ENCODE measurements around the gene SMAD9. TPM values are rescaled to one million over a fixed set of nuclear protein-coding genes. Genes with fewer than 3 reads are reported as not detected.

The SMAD9 gene
- total RNA-seq, 1 experiment from 2014 or later, result 1.1 TPM

DNA sequence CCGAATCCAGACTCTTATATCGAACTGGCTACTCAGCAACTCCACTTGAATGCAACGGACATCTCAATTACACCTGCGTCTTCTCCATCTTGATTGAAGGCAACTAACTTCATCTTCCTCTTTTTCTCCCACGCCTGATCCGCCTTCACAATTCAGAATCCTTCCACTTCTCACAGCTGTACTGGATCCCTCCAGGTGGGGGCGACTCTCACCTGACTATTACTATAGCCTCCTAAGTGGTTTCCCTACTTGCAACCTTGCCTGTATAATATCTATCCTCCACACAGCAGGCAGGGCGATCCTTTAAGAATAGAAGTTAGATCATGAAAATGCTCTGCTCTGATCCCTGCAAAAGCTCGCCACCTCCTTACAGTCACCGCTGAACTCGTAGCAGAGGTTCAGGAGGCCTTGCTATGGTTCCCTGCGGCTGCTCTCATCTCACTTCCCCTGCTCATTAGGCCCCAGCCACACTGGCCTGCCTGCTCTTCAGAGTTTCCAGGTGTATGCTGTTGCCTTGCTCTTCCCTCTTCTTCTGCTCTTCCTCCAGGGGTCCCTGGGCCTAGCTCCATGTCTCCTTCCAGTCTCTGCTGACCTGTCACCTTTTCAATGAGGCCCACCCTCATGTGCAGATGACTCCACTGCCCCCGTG is 69.1 kb downstream of the SMAD9 start:
- Histone ChIP-seq H3K27me3 (ENCODE audit: insufficient read depth, low read length) (no peaks in the 10 kb centered on the region), H3K79me1 (ENCODE audit: insufficient read depth, low read depth, low read length, poor library complexity, severe bottlenecking) (no peaks in the 10 kb centered on the region), H2BK15ac (ENCODE audit: low read depth, low read length) (no peak overlapping the region), H4K5ac (ENCODE audit: insufficient read length, low read depth, low read length) (no peak overlapping the region), H3K79me2 (ENCODE audit: insufficient read depth, low read length) (no peaks in the 10 kb centered on the region), H3K9me3 (ENCODE audit: control insufficient read depth, low read depth, low read length) (no peaks in the 10 kb centered on the region), H3K9ac (ENCODE audit: extremely low read depth, insufficient read length, low read length) (no peak overlapping the region), H4K20me1 (ENCODE audit: control insufficient read depth, insufficient read depth, insufficient read length) (no peaks in the 10 kb centered on the region), H3T11ph (ENCODE audit: low read length) (no peak overlapping the region), H2BK20ac (ENCODE audit: low read depth, low read length, poor library complexity, severe bottlenecking) (no peak overlapping the region), H3K4ac (ENCODE audit: low read depth, low read length) (no peak overlapping the region), H2BK5ac (ENCODE audit: insufficient read length, low read length) (no peak overlapping the region), H3K23ac (ENCODE audit: insufficient read length, low read depth, low read length) (no peak overlapping the region), H4K91ac (ENCODE audit: insufficient read length, low read depth, low read length) (no peak overlapping the region), H3K27ac (ENCODE audit: insufficient read length, low read depth, low read length) (no peak overlapping the region), H3K4me2 (ENCODE audit: insufficient read depth, insufficient read length, low read length) (no peak overlapping the region), H3K4me1 (ENCODE audit: insufficient read depth, low read length) (no peaks in the 10 kb centered on the region), H2AK5ac (ENCODE audit: insufficient read length, low read length) (no peak overlapping the region), H3K18ac (ENCODE audit: insufficient read length, low read depth, low read length) (no peak overlapping the region), H2BK12ac (ENCODE audit: insufficient read length, low read depth, low read length) (no peak overlapping the region), H4K8ac (replicated peaks; ENCODE audit: insufficient read length, low read depth, low read length) (no peak overlapping the region), H3K56ac (ENCODE audit: insufficient read length, low read depth, low read length) (no peak overlapping the region), H3K23me2 (ENCODE audit: insufficient read length, low read depth, low read length, poor library complexity, severe bottlenecking) (no peaks in the 10 kb centered on the region), H2BK120ac (ENCODE audit: low read depth, low read length, poor library complexity, severe bottlenecking) (no peak overlapping the region), H2AFZ (ENCODE audit: low read length) (no peak overlapping the region), H3K14ac (ENCODE audit: insufficient read depth, low read length) (no peak overlapping the region)
- Mint-ChIP-seq H3K36me3 (ENCODE audit: insufficient read depth in 1 of 3, low read depth in 3 of 3) (no peaks in the 10 kb centered on the region), H3K27ac (peak overlapping the region in 1 of 3 experiments; percentile 29; a peak in 2 of 7 replicates), H3K27me3 (ENCODE audit: low read depth) (no peaks in the 10 kb centered on the region), H3K4me1 (no peaks in the 10 kb centered on the region), H3K4me3 (no peak overlapping the region), H3K9me3 (no peaks in the 10 kb centered on the region)
- peak; percentile 62 for DNase-seq
- TF ChIP-seq, protein P1, sequence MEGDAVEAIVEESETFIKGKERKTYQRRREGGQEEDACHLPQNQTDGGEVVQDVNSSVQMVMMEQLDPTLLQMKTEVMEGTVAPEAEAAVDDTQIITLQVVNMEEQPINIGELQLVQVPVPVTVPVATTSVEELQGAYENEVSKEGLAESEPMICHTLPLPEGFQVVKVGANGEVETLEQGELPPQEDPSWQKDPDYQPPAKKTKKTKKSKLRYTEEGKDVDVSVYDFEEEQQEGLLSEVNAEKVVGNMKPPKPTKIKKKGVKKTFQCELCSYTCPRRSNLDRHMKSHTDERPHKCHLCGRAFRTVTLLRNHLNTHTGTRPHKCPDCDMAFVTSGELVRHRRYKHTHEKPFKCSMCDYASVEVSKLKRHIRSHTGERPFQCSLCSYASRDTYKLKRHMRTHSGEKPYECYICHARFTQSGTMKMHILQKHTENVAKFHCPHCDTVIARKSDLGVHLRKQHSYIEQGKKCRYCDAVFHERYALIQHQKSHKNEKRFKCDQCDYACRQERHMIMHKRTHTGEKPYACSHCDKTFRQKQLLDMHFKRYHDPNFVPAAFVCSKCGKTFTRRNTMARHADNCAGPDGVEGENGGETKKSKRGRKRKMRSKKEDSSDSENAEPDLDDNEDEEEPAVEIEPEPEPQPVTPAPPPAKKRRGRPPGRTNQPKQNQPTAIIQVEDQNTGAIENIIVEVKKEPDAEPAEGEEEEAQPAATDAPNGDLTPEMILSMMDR (conservative IDR thresholded peaks at IDR 0.05), result peak; percentile 74
- WGBS (ENCODE audit: extremely low coverage, insufficient read length, low lambda C conversion rate), result no CpG with 5 or more reads among the region's 13 CpGs
